Breast epithelium (tissue), 3 donors: ENCODE data around the gene RIT2.

Experiments
- POLR2A ChIP-seq: fragments of 450-650 bp; IDR thresholded peaks from one replicate; pipeline ENCODE4 v1.6.1; 2016; ENCODE audit warnings: antibody characterized with exemption, mild to moderate bottlenecking, moderate library complexity
- TF ChIP-seq, protein P1 (sequence below), 3 donors: fragments of 450-650 bp; IDR thresholded peaks; one replicate each; pipeline ENCODE4 v1.5.1; 2016 to 2017; ENCODE audit warnings: antibody characterized with exemption in 3 of 3, mild to moderate bottlenecking in 3 of 3, moderate library complexity in 3 of 3

DNA sequence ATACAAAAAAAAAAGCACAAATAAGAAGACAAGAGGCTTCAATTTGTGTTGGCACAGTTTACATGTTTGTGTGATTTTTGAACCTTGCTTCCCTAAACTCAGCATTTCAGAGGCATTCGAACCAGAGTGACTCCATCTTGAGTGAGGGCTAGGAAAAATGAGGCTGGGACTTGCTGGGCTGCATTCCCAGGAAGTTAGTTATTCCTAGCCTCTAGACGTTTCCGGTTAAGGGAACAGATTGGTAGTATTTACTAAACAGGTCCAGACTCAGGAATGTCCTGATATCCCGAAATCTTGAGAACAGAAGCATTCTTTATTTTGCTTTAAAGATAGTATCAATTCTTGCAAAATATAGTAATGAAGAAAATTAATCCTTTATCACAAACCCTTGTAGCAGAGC lies 46.7 kb downstream of the RIT2 start:
- TF ChIP-seq POLR2A: no peak
- TF ChIP-seq, protein P1, sequence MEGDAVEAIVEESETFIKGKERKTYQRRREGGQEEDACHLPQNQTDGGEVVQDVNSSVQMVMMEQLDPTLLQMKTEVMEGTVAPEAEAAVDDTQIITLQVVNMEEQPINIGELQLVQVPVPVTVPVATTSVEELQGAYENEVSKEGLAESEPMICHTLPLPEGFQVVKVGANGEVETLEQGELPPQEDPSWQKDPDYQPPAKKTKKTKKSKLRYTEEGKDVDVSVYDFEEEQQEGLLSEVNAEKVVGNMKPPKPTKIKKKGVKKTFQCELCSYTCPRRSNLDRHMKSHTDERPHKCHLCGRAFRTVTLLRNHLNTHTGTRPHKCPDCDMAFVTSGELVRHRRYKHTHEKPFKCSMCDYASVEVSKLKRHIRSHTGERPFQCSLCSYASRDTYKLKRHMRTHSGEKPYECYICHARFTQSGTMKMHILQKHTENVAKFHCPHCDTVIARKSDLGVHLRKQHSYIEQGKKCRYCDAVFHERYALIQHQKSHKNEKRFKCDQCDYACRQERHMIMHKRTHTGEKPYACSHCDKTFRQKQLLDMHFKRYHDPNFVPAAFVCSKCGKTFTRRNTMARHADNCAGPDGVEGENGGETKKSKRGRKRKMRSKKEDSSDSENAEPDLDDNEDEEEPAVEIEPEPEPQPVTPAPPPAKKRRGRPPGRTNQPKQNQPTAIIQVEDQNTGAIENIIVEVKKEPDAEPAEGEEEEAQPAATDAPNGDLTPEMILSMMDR (IDR thresholded peaks at IDR 0.05): no peak
